Lower leg skin (tissue), 3 donors: Measurements from ENCODE around the gene THAP9.

ENCODE experiments used
- POLR2A ChIP-seq, 2 donors: fragments of 450-650 bp; IDR thresholded peaks; one replicate each; pipeline ENCODE4 v1.6.1; 2016 to 2017; ENCODE audit warnings: antibody characterized with exemption in 2 of 2, mild to moderate bottlenecking in 1 of 2, moderate library complexity in 1 of 2
- TF ChIP-seq, protein P1 (sequence below), 3 donors: fragments of 450-650 bp; IDR thresholded peaks; one replicate each; pipeline ENCODE4 v1.5.1; 2016; ENCODE audit warnings: antibody characterized with exemption in 3 of 3, mild to moderate bottlenecking in 3 of 3, moderate library complexity in 2 of 3

GRCh38 chr4:82851318-82851717, 49.2 kb upstream of the THAP9 start:
- TF ChIP-seq, protein P1, sequence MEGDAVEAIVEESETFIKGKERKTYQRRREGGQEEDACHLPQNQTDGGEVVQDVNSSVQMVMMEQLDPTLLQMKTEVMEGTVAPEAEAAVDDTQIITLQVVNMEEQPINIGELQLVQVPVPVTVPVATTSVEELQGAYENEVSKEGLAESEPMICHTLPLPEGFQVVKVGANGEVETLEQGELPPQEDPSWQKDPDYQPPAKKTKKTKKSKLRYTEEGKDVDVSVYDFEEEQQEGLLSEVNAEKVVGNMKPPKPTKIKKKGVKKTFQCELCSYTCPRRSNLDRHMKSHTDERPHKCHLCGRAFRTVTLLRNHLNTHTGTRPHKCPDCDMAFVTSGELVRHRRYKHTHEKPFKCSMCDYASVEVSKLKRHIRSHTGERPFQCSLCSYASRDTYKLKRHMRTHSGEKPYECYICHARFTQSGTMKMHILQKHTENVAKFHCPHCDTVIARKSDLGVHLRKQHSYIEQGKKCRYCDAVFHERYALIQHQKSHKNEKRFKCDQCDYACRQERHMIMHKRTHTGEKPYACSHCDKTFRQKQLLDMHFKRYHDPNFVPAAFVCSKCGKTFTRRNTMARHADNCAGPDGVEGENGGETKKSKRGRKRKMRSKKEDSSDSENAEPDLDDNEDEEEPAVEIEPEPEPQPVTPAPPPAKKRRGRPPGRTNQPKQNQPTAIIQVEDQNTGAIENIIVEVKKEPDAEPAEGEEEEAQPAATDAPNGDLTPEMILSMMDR (IDR thresholded peaks at IDR 0.05), result no peak
- TF ChIP-seq POLR2A (IDR thresholded peaks at IDR 0.05), result no peak
